BE2C (cell line): Measurements from ENCODE around the gene TSEN15.
A peak's percentile ranks its signal among the peaks of the same experiment; 100 is the strongest.

Source experiments
- DNase-seq: peaks from one replicate; pipeline ENCODE4 v3.0.0-alpha.2; 2020
- H3K27me3 ChIP-seq: fragments of 250-450 bp; sonication (Bioruptor Pico); 2 replicates; pipeline ENCODE4 v1.5.1; 2020; ENCODE audit warnings: mild to moderate bottlenecking
- H3K36me3 ChIP-seq: fragments of 250-450 bp; sonication (Bioruptor Pico); 2 replicates; pipeline ENCODE4 v1.5.1; 2020; ENCODE audit warnings: mild to moderate bottlenecking
- H3K4me1 ChIP-seq: fragments of 250-450 bp; sonication (Bioruptor Pico); 2 replicates; pipeline ENCODE4 v1.5.1; 2020
- H3K4me3 ChIP-seq: 2 replicates; pipeline ENCODE4 v1.5.1; 2011; ENCODE audit warnings: low read depth, low read length
- H3K9me3 ChIP-seq: fragments of 250-450 bp; sonication (Bioruptor Pico); 2 replicates; pipeline ENCODE4 v1.5.1; 2020
- TF ChIP-seq, protein P1 (sequence below): IDR thresholded peaks from 2 replicates; pipeline ENCODE4 v1.5.1; 2012; ENCODE audit warnings: mild to moderate bottlenecking, low read depth, low read length

TSEN15 gene

DNA sequence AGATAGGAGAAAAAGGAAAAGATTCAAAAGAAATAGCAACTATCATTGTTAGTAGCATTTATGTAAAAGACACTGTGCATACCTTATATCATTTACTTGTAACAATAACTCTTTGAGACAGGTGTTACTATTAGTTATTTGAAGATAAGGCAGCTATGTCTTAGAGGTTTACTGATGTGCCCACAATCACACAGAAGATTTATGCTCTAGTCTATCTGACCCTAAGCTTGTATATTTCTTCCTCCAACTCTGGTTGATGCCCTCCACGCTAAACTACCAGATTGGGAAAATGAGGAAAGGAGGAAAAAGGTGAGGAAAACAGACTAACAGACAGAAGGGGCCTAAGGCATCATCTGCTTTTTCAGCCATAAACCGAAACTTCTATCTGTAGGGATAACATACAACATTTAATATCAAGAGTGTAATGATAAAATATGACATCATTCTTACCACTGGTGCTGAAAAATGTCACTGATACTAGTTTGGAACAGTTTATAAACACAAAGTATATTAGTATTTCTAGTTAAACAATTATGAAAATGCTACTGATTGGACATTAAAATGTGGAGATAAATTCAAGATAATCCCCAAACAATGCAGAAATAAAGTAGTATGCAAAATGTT lies 19.1 kb upstream of the TSEN15 start:
- no peaks in the 10 kb centered on the region for H3K4me1 ChIP-seq
- H3K36me3 ChIP-seq = no peaks in the 10 kb centered on the region
- no peak overlapping the region for H3K4me3 ChIP-seq
- H3K27me3 ChIP-seq = peaks cover 15% of the 10 kb centered on the region
- TF ChIP-seq, protein P1, sequence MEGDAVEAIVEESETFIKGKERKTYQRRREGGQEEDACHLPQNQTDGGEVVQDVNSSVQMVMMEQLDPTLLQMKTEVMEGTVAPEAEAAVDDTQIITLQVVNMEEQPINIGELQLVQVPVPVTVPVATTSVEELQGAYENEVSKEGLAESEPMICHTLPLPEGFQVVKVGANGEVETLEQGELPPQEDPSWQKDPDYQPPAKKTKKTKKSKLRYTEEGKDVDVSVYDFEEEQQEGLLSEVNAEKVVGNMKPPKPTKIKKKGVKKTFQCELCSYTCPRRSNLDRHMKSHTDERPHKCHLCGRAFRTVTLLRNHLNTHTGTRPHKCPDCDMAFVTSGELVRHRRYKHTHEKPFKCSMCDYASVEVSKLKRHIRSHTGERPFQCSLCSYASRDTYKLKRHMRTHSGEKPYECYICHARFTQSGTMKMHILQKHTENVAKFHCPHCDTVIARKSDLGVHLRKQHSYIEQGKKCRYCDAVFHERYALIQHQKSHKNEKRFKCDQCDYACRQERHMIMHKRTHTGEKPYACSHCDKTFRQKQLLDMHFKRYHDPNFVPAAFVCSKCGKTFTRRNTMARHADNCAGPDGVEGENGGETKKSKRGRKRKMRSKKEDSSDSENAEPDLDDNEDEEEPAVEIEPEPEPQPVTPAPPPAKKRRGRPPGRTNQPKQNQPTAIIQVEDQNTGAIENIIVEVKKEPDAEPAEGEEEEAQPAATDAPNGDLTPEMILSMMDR = no peak
- H3K9me3 ChIP-seq = no peaks in the 10 kb centered on the region
- no peak for DNase-seq

DNA sequence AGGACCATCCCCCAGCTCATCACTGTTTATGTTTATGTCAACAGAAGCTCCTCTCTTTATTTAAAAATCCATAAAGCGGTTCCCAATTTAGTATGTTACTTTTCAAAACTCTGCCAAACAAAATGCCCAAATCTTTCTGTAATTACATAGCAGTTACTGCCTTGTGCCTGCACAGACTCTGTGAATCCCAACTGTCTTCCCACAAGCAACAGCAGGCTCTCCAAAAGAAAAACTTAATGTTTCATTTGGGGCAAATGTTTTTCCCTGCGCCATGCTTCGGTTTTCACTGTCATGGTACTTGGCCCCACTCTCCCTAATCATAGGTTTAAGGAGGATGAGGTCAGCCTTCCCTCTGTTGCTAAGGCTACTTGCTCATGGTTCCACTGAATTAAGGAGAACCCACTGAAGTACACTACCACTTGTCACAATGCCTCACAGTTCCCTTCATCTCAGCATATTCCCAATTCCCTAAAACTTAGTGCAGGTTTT lies 18.6 kb upstream of the TSEN15 start:
- TF ChIP-seq, protein P1 = no peak
- no peak for DNase-seq
- no peak overlapping the region for H3K4me3 ChIP-seq
- peaks cover 16% of the 10 kb centered on the region for H3K27me3 ChIP-seq
- no peaks in the 10 kb centered on the region for H3K4me1 ChIP-seq
- no peaks in the 10 kb centered on the region for H3K36me3 ChIP-seq
- H3K9me3 ChIP-seq = no peaks in the 10 kb centered on the region

DNA sequence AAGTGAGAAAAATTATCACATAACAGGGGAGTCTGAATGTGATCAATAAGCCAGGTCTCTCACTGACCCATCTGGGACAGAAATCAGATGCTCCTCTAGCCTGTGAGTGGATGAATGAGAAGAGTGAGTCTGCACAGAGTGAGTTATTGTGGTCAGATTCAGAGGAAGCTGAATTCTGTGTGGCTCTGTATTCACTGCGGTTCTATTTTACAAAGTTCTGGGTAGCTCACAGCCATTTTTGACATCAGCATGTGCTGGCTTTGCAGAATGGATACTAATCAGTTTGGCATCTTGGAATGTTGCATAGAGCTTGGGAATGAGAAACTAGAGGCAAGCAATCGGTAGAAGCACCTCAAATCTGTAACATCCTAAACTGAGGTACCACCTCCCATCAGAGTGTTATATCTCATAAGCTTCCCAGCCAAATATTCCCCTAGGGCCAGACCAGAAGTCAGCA lies 17.8 kb upstream of the TSEN15 start:
- Histone ChIP-seq H3K9me3 (no peaks in the 10 kb centered on the region), H3K4me1 (no peaks in the 10 kb centered on the region), H3K27me3 (peaks cover 16% of the 10 kb centered on the region), H3K36me3 (no peaks in the 10 kb centered on the region), H3K4me3 (no peak overlapping the region)
- DNase-seq = no peak
- TF ChIP-seq, protein P1 = no peak

DNA sequence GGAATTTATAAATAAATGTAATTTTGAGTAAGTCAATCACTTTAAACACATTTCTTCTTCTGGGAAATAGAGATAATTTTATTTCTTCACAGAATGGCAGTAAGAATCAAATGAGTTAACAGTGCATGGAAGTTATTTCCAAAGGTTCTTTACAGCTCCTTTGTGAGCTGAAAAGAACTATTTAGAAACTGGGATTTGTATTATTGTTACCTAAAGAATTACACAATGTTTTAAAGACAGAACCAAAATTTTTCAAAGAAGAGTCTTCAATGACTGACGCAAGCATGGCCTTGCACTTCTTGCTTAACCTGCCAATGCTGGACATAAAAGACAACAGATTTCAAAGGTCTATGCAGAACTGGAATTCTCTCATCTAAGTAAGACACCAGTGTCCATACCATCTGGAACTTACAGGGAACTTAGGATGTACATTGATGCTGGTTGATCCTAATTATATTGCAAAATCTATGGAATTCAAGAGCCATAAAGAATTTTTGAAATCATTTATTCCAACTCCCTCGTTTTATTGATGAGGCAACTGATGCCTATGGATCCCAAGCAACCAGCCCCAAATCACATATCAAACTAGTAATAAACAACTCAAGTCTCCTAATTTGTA lies 16.7 kb upstream of the TSEN15 start:
- DNase-seq = no peak
- H3K27me3 ChIP-seq = peaks cover 16% of the 10 kb centered on the region
- no peak overlapping the region for H3K4me3 ChIP-seq
- H3K36me3 ChIP-seq = no peaks in the 10 kb centered on the region
- no peaks in the 10 kb centered on the region for H3K4me1 ChIP-seq
- TF ChIP-seq, protein P1 = no peak
- no peaks in the 10 kb centered on the region for H3K9me3 ChIP-seq

DNA sequence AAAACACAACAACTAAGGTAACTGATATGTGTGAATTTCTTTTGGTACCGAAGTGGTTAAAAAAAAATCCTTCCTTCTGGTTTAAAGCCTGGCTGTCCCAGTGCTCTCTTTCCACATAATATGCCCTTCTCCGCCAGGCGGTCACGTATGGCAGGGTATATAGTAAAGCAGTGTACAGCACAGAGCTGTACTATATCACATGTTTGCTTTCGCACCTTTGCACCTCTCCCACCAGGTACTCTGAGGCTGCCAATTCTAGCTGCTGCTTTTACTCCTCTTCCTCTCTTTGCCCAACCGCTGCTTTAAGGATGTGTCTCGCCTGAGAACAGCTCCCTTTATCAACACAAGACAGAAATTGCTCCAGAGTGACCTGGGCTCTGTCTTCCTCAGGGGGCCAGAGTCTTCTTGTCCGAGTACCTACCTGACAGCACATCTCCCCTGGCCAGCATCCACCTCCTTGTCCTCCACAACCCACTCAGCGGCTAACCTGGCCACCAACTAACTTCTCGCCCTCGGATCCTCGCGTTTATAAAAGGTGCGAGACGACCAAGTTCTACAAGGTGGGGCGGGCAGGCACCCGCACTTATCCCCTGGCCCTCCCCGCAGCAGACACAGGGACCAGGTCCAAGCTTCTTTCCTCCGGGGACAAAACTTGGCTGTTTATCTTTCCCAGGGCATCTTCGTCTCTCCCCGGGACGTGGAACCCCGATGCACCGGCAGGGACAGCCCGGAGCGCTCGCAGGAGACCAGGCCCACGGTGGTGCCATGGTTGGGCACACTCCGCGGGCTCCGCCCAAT lies 15.6 kb upstream of the TSEN15 start:
- Histone ChIP-seq H3K9me3 (no peaks in the 10 kb centered on the region), H3K4me1 (no peaks in the 10 kb centered on the region), H3K27me3 (peaks cover 16% of the 10 kb centered on the region), H3K36me3 (no peaks in the 10 kb centered on the region), H3K4me3 (peak overlapping the region; percentile 68)
- TF ChIP-seq, protein P1 = no peak
- no peak for DNase-seq
